ENCODE results near the gene MAGI3. TPM values are rescaled to one million over a fixed set of nuclear protein-coding genes. Genes with fewer than 3 reads are reported as not detected.

MAGI3 gene

DNA sequence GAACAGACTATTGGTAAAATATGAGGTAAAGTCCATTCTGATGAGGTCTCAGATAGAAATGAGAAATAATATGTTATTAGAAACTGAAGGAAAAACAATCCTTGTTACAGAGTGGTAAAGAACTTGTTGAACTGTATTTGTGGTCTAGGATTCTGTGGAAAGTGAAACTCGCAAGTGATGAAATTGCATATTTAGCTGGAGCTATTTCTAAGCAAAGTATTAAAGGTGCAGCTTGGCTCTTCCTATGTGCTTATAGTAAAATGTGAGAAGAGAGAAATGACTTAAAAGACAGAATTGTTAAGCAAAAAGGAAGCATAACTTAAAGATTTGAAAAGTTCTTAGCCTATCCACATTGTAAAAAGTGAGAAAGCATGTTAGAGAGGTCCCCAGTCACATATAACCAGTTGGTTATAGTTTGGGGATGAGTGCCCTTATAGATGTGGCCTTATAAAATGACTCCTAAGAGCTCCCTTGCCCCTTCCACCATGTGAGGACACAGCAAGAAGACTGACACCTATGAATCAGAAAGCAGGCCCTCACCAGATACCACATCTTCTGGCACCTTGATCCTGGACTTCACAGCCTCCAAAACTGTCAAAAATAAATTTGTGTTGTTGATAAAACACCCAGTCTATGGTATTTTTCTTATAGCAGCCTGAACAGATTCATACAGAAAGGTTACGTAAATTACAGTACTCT is 344.2 kb downstream of the MAGI3 start:
- Histone ChIP-seq H4K91ac (ENCODE audit: low read depth, low read length, poor library complexity) (no peak overlapping the region), H3K27ac (replicated peaks; ENCODE audit: low read length) (no peak overlapping the region), H2AK5ac (ENCODE audit: low read depth, low read length) (no peak overlapping the region), H3K4me3 (ENCODE audit: low read length in 2 of 2) (no peak overlapping the region), H2BK15ac (ENCODE audit: low read length) (no peak overlapping the region), H3K4ac (ENCODE audit: low read length) (no peak overlapping the region), H3K36me3 (replicated peaks in 1 of 2; ENCODE audit: control insufficient read depth in 2 of 2, insufficient read depth in 2 of 2, low read length in 2 of 2) (peaks cover 9 to 89% of the 10 kb centered on the region in 2 donors), H2BK5ac (ENCODE audit: low read length) (no peak overlapping the region), H2BK120ac (ENCODE audit: low read depth, low read length) (no peak overlapping the region), H3K18ac (ENCODE audit: low read length) (no peak overlapping the region), H3K14ac (ENCODE audit: low read length) (no peak overlapping the region), H3K9me3 (replicated peaks in 1 of 2; ENCODE audit: control insufficient read depth in 2 of 2, insufficient read depth in 1 of 2, low read depth in 1 of 2, low read length in 2 of 2) (no peaks in the 10 kb centered on the region), H3K9ac (ENCODE audit: low read depth, low read length, poor library complexity) (no peak overlapping the region), H3K23ac (ENCODE audit: low read depth, low read length, poor library complexity) (no peak overlapping the region), H3K4me2 (ENCODE audit: insufficient read depth, low read length, poor library complexity, severe bottlenecking) (no peak overlapping the region), H3K79me1 (ENCODE audit: low read depth, low read length) (no peaks in the 10 kb centered on the region), H2AFZ (ENCODE audit: low read length) (no peak overlapping the region), H2BK12ac (ENCODE audit: low read length) (no peak overlapping the region), H3K27me3 (ENCODE audit: control insufficient read depth in 3 of 3, insufficient read depth in 3 of 3, low read depth in 1 of 3, low read length in 3 of 3) (no peaks in the 10 kb centered on the region), H4K8ac (ENCODE audit: low read depth, low read length) (no peak overlapping the region), H3K4me1 (ENCODE audit: control insufficient read depth in 2 of 2, insufficient read depth in 1 of 2, low read depth in 1 of 2, low read length in 2 of 2) (no peaks in the 10 kb centered on the region)
- no peak for DNase-seq (ENCODE audit: low spot score)
- WGBS, 2 donors (ENCODE audit: extremely low coverage in 2 of 2, insufficient read length in 2 of 2, insufficient replicate concordance in 1 of 2): no CpG with 5 or more reads among the region's 2 CpGs

Small RNAs within 50 kb of the gene (small RNA-seq; reads per million reads assigned to genes)
- gene MTND5P20 (ENCODE audit: insufficient read depth): not detected
